ENCODE data around the gene PPP2R1B. TPM values are rescaled to one million over a fixed set of nuclear protein-coding genes. Genes with fewer than 3 reads are reported as not detected.

PPP2R1B gene
- total RNA-seq, 4 donors from 2014 or later = 30.9 to 139 (median 78.8) TPM

- no peak for TF ChIP-seq CTCF (IDR thresholded peaks at IDR 0.05)
- ATAC-seq (ENCODE audit: low FRiP score) = no peak
- no peak for DNase-seq (ENCODE audit: low spot score)
Measured at GRCh38 chr11:111680486-111681175, 85.6 kb downstream of the PPP2R1B start.

Other genes starting within 250 kb of the PPP2R1B start
- gene LAYN, start 225.7 kb downstream of the PPP2R1B start, total RNA-seq = 10 to 100 TPM; 10.2 to 23.8 (median 15.4) TPM
- 100 to 1,000 TPM in 1 of 4 donors, 10 to 100 TPM in 3; 27.3 to 111 (median 73.6) TPM for gene SIK2, start 163.9 kb downstream of the PPP2R1B start, total RNA-seq
- 100 to 1,000 TPM in 1 of 4 donors, 10 to 100 TPM in 3; 21.0 to 168 (median 34.7) TPM for gene ALG9, start 105.2 kb upstream of the PPP2R1B start, total RNA-seq
- gene FDXACB1, start 112.8 kb upstream of the PPP2R1B start, total RNA-seq = 1 to 10 TPM; 1.1 to 2.7 (median 1.6) TPM
- 10 to 100 TPM; 12.2 to 40.0 (median 20.2) TPM for gene CFAP68, start 113.2 kb upstream of the PPP2R1B start, total RNA-seq
- gene CRYAB, start 145.4 kb upstream of the PPP2R1B start, total RNA-seq = 1,000 to 10,000 TPM in 1 of 4 donors, 100 to 1,000 TPM in 2, 10 to 100 TPM in 1; 82.4 to 1,340 (median 304) TPM
- gene HSPB2, start 146.3 kb upstream of the PPP2R1B start, total RNA-seq = 1 to 10 TPM in 2 of 4 donors, not detected in 2; 3.1 to 4.6 TPM
- 1 to 10 TPM in 3 of 4 donors, not detected in 1; 3.4 to 7.9 (median 7.5) TPM for gene C11orf52, start 152.5 kb upstream of the PPP2R1B start, total RNA-seq
- 10 to 100 TPM; 36.4 to 79.3 (median 40.7) TPM for gene DIXDC1, start 171.0 kb upstream of the PPP2R1B start, total RNA-seq